ENCODE measurements around the gene MPZL2.

Gene MPZL2

DNA sequence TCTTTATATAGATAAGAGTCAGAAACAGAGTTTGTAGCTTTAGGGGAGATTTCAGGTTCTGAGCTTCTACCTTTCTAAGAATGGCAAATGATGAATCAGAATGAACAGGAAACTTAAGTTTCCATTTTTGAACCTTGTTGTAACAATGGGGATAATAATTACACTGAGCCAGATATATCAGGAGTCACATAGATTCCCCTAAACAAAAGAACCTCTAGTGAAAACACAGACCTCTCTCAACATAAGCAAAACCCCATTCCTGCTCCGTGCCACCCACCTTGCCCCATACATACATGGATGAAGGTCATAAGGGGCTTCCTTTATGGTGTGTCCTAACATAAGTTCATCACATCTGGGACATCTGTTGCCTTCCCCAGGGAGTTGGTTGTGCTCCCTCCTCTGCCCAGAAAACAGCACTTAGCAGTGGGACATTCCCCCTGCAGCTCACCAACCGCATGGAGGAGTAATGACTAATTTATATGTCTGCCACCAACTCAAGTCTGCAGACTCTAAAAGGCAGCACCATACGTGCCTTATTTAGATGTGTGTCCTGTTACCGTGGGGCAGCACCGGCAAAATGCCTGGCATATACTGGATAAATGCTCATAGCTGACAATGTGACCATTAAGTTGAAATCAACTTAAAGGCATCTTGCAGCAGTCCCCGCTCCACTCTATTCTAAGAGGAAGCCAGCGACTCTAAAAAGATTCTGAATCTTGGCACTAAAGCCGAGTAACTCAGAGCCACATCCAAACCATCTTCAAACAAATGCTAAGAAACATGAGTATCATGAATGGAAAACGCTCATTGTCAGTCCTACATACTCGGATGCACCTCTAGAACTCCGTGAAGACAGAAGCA, 47.2 kb downstream of the MPZL2 start:
- peak; percentile 50 for DNase-seq

DNA sequence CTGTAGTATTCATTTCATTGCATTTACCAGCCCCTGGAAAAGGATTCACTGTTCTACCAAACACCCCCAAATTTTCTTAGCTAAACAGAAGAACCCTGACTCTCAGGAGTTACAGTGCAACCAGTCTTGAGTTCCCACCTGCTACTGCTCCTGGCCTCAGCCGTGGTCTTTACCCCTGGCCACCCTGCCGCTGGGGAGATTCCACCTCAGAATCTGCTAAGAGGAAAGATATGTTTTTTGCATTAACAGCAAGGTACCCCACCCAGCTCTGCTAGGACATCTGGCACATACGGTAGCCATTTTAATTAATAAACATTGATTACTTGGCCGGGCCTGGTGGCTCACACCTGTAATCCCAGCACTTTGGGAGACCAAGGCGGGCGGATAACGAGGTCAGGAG, 48.3 kb downstream of the MPZL2 start:
- DNase-seq: no peak

DNA sequence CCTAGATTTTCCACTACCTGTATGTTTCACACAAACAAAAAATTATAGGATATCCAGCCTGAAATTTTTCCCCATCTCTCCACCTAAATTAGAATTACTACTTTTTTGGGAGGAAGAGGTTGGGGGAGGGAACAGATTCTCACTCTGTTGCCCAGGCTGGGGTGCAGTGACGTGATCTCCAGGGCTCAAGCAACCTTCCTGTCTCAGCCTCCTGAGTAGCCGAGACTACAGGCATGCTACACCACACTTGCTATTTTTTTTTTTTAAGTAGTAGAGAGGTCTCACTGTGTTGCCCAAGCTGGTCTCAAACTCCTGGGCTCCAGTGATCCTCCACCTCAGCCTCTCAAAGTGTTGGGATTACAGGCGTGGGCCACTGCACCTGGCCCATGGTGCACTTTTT, 48.8 kb downstream of the MPZL2 start:
- no peak for DNase-seq

DNA sequence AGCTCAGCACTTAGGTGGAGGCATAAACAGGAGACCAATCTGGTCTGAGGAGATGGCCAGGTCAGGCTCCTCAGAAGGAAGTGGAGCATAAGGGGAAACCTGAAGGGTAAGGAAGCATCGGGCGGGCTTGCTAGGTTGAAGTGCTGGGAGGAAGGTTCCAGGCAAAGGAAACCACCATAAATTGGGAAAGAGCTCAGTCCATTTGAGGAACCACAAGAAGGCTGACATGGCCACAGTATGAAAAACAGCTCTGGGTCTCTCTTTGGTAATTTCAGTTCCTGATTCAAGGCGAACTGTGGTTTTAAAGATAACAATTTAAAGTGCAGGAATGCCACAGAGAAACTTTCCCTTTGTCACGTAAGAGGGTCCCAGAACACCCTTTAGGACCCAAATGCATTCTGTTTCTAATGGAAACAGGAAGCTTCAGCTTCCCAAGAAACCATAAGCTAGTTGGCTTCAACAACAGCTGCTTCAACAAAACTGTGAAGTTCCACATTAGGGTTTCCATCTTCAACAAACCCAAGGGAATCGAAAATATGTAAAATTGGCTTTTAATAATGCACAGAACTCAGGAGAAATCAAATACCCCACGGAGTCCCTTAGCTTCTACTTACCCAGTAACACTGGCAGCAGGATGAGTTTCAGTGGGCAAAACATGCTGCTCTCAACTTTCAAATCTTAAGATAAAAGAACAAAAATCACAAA, 49.7 kb downstream of the MPZL2 start:
- no peak for DNase-seq

DNA sequence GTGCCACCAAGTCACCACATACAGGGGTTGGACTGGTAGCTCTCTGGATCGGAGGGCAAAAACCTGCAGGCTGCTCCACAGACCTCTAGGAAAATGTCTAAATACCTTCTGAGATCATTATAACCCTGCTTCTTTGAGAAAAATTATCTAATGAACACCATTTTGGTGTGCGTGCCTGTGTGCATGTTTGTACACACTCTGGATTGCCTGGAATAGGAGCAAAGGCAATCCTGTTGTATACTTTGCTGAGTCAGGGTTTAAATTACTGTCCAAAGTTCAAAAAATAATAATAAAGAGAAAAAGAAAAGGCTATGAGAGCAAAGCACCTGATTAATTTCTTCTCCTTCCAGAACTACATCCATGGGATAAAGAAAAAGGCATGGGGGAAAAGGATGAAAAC, 50.3 kb downstream of the MPZL2 start:
- DNase-seq: no peak

DNA sequence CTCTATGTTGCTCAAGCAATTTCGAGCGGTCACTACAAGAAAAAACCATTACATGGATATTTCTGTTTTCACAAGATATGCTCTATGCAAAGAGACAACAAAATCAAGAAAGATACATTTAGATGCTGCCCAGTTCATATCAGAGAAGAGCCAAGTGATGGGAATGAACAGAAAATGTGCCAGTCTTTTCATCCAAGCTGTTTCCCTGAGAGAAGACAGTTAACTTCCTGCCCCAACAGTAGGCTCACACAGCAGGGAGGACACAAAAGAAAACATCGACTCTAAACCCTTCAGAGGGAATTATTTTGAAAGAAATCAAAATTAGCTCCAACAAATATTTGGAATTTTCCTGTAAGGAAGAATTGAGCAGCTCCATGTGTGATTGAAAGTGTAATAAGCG, 50.9 kb downstream of the MPZL2 start:
- no peak for DNase-seq

DNA sequence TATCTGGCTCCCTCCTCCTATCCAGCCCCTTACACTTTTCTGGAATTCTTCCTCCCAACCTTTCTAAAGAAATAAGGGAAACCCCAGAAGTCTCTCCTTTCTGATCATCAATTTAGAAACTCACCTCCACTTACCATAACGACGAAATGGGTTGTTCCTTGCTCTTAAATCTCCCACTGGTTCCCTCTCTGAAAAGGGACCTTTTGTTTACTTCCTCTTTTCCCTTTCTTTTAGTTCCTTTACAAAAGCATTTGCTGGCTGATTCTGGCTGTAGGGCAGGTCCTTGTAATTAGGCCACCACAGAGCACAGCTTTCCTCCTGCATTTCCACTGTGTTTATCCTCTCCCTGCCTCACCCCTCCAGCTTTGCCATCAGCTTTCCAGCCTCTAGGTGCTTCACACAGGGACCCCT, 51.3 kb downstream of the MPZL2 start:
- no peak for DNase-seq

DNA sequence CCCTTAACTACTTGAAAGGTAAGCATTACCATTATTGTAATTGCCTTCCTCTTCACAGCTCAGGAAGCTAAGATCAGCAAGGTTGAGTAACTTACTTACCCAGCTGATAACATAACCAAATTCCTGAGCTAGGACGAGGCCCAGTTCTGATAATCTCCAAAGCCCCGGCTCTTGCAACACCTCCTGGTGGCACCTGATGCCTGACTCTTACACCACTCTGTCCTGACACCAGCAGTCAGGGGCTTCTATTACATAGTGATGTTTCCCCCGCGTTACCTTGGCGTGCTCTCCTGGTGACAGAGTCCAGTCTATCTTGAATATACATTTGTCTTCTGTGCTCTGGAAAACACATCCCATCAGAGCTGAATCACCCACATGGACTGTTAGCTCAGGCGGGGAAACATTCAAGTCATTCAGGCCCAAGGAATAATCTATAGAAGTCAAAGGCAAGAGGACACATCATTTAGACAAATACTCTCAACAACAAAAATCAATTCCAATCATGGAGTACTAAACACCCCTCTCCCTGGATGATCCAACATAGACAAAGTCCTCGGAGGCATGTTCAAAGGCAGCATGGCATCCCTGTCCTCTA, 51.9 kb downstream of the MPZL2 start:
- no peak for DNase-seq

DNA sequence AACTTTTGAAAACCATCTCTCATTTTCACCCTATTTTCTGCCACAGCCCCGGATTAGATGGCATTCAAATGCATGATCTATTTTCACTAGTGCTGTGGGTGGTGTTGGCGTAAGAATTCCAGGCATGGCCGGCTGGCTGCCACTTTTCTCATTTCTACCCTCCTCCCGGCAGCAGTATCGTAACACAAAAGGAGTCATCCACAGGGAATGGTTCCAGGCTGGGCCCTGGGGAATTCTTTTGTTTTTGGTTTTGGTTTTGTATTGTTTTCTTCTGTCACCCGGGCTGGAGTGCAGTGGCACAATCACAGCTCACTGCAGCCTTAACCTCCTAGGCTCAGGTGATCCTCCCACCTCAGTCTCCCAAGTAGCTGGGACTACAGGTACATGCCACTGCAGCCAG, 53.1 kb downstream of the MPZL2 start:
- no peak for DNase-seq

DNA sequence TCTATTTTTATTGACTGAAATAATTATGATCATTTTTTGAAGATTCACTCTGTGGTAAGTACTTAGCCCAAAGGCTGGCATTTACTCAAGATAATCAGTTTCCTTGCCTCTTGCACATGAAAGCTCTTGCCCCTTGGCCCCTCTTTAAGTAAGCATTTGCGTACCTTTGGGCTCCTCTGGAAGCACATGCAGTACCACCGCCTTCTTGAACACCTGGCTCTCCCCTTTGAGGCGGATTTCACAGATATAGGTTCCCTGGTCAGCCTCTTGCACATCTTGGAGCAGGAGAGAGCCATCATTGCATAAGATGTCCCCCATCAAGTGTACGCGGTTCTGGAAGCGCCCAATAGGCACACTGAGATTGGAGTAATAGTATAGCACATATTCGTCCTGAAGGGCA, 53.8 kb downstream of the MPZL2 start:
- DNase-seq: no peak

DNA sequence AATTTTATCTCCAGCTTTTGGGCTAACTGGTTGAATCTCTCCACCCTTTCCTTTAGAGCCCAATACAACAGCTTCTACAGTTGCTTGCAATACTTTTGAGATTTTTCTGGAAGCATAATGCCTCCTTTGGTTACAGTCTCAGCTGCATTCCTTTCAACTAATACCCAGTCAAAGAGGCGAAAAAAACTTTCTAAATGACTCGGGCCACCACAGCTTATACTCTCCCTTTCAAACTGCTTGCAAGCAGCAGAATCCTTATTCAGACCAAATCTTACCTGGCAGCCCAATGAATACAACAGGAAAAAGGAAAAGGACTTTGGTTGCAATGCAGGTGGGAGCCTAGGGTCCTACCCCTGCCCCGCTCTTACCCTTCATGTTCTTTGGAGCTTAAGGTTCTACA, 55.1 kb downstream of the MPZL2 start:
- no peak for DNase-seq

DNA sequence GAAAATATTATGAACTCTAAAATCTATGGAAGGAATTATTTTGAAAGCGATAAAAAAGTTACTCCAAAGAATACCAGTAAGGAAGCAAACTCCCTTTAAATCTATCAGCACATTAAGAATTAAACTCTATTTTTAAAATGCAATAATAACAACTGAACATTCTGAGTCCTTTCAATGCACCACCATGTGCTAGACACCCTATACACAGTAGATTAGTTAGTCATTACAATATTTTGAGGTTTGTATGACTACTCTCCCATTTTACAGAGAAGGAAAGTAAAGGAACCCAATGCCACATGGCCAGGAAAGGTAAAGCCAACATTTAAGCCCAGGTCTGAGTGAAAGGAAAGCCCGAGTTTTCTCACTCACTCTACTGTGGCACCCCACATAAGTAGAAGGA, 57.0 kb downstream of the MPZL2 start:
- no peak for DNase-seq

DNA sequence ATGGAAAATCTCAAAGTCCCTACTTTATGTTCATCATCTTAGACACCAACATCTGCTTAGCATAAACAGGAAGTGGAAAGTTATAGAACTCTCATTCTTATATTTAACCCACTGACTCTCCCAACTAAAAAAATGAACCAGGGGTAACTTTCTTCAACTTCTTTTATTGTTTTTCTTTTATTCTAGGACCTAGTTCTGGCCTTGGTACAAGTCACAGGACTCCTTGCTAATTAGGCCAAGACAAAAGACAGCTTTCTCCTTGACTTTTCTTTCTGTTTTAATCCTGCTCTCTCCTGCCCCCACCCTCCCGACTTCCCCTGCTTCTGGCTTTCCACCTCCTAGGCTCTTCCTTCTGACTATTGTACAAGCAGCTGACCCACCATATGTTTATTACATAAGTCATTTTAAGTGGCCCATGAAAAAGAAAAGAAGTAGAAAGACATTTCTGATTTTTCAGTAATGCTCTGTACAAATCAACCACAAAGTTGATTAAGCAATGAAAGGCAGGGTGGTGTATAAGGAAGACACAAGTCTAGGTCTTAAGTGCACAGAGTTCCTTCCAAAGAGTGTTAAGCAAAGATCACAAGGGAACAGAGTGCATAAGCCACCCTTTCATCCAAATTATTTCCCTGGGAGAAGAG, 57.6 kb downstream of the MPZL2 start:
- DNase-seq: no peak

DNA sequence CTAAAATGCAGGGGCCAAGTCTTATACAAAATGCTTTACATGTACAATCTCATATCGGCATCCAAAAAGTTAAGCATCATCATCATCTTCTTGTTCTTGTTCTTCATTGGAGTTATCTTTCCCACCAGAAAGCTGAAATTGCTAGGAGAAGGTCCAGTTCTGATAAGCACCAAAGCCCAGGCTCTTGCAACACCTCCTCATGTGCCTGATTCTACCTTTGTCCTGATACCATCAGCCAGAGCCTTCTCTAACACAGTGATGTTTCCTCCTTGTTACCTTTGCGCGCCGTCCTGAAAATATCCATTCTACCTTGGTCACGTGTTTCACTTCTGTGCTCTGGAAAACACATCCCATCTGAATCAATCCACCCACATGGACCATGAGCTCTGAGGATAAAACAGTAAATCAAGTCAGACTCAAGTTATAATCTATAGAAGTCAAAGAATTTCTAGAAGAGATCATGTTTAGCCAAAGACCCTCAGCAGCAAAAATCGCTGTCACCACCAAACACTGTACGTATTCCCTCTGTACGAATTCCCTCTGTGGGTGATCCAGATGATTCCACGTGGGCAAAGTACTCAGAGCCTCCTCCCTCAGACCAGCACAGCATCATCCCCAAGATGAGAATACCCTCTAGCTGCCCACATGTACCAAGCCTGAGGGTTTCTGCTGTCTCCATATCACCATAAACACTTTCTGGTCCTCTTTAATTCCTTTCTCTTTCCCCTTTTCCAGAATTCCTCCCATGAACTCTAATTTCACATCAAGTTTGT, 58.3 kb downstream of the MPZL2 start:
- no peak for DNase-seq

Data from stimulated activated CD4-positive, alpha-beta T cell treated with anti-CD3 and anti-CD28 coated beads, Interleukin-12 subunit alpha, Interleukin-12 subunit beta, amount 100 ng/mL, for 4 hours (primary cell).